CD4-positive, alpha-beta T cell treated with Interleukin-1 beta for 1 hour (primary cell): ENCODE measurements around the gene ATAD1.
"Not testable (repeated sequence)": the region's sequence is repeated elsewhere in the genome, so short reads cannot be mapped to it uniquely, and the experiment has no call there.

Source experiments
- DNase-seq, 2 donors: peaks; one replicate each; pipeline ENCODE4 v3.0.0-alpha.2; 2020 to 2022

The ATAD1 gene

GRCh38 chr10:87817609-87818504 is at the start of gene ATAD1:
Gene ATAD1 (minus strand): TSS chr10:87818226. CDS start chr10:87814599, 3,627 bp downstream.
- DNase-seq: peak; percentile 89 to 91

- DNase-seq: no peak
Observed at GRCh38 chr10:87867453-87867852, 49.4 kb upstream of the ATAD1 start.

GRCh38 chr10:87866412-87866974 is 48.5 kb upstream of the ATAD1 start:
- no peak for DNase-seq

GRCh38 chr10:87865241-87865881 is 47.3 kb upstream of the ATAD1 start:
- DNase-seq: no peak

- no peak for DNase-seq
Observed at GRCh38 chr10:87864496-87865059, 46.6 kb upstream of the ATAD1 start.

GRCh38 chr10:87863951-87864495 is 46.0 kb upstream of the ATAD1 start:
- DNase-seq: peak; percentile 16 to 30

GRCh38 chr10:87863053-87863943 is 45.3 kb upstream of the ATAD1 start, which contains the start of the genes KLLN and PTEN:
Gene KLLN (minus strand): TSS chr10:87863533. CDS start chr10:87862487, 1,046 bp downstream.
Gene PTEN (plus strand): TSS chr10:87863625. CDS start chr10:87864470, 845 bp downstream.
- DNase-seq: peak; percentile 82 to 86

GRCh38 chr10:87862679-87863052 is 44.6 kb upstream of the ATAD1 start:
- no peak for DNase-seq

- DNase-seq: peak; percentile 95
Observed at GRCh38 chr10:87861953-87862678, 44.1 kb upstream of the ATAD1 start.

- peak; percentile 20 to 68 for DNase-seq
Observed at GRCh38 chr10:87861566-87861952, 43.5 kb upstream of the ATAD1 start.

GRCh38 chr10:87860816-87861403 is 42.9 kb upstream of the ATAD1 start:
- DNase-seq: no peak

GRCh38 chr10:87860156-87860795 is 42.2 kb upstream of the ATAD1 start:
- DNase-seq: peak; percentile 52 to 71

GRCh38 chr10:87855665-87856064 is 37.6 kb upstream of the ATAD1 start:
- not testable (repeated sequence) for DNase-seq

GRCh38 chr10:87855247-87855646 is 37.2 kb upstream of the ATAD1 start:
- DNase-seq: not testable (repeated sequence)

GRCh38 chr10:87852089-87852488 is 34.1 kb upstream of the ATAD1 start:
- DNase-seq: no peak

- DNase-seq: peak; percentile 55 to 59
Observed at GRCh38 chr10:87850742-87851205, 32.7 kb upstream of the ATAD1 start.

GRCh38 chr10:87849001-87849400 is 31.0 kb upstream of the ATAD1 start:
- DNase-seq: no peak

GRCh38 chr10:87847550-87847949 is 29.5 kb upstream of the ATAD1 start:
- DNase-seq: no peak

GRCh38 chr10:87846711-87847110 is 28.7 kb upstream of the ATAD1 start:
- DNase-seq: not testable (repeated sequence)

GRCh38 chr10:87846023-87846422 is 28.0 kb upstream of the ATAD1 start:
- no peak for DNase-seq
